WI38 (cell line): Measurements from ENCODE around the gene DGCR2.

Source experiments
- H3K4me3 ChIP-seq: 2 replicates; pipeline ENCODE4 v1.5.1; 2011; ENCODE audit warnings: low read depth, mild to moderate bottlenecking, control low read depth, low read length
- CTCF ChIP-seq: IDR thresholded peaks from 2 replicates; pipeline ENCODE4 v1.5.1; 2012; ENCODE audit warnings: low read depth, mild to moderate bottlenecking, control low read depth, low read length

The DGCR2 gene, protein sequence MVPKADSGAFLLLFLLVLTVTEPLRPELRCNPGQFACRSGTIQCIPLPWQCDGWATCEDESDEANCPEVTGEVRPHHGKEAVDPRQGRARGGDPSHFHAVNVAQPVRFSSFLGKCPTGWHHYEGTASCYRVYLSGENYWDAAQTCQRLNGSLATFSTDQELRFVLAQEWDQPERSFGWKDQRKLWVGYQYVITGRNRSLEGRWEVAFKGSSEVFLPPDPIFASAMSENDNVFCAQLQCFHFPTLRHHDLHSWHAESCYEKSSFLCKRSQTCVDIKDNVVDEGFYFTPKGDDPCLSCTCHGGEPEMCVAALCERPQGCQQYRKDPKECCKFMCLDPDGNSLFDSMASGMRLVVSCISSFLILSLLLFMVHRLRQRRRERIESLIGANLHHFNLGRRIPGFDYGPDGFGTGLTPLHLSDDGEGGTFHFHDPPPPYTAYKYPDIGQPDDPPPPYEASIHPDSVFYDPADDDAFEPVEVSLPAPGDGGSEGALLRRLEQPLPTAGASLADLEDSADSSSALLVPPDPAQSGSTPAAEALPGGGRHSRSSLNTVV

GRCh38 chr22:19122143-19122751, at the start of gene DGCR2:
TSS of gene DGCR2 (minus strand) at chr22:19122412. CDS start at chr22:19122206, 206 bp downstream.
- TF ChIP-seq CTCF = no peak
- peak within 1 kb of the TSS; percentile 90 for H3K4me3 ChIP-seq

GRCh38 chr22:19169947-19170318, 47.7 kb upstream of the DGCR2 start:
- no peak for TF ChIP-seq CTCF
- no peak overlapping the region for H3K4me3 ChIP-seq

- TF ChIP-seq CTCF = no peak
- H3K4me3 ChIP-seq = peak overlapping the region; percentile 16; the same call in 1 of the 2 replicates
These were observed 47.1 kb upstream of the DGCR2 start for GRCh38 chr22:19169002-19169946.

- TF ChIP-seq CTCF = no peak
- no peak overlapping the region for H3K4me3 ChIP-seq
These were observed 46.1 kb upstream of the DGCR2 start for GRCh38 chr22:19168088-19168890.

GRCh38 chr22:19167106-19167869, 45.1 kb upstream of the DGCR2 start:
- TF ChIP-seq CTCF = no peak

GRCh38 chr22:19166421-19166820, 44.2 kb upstream of the DGCR2 start:
- H3K4me3 ChIP-seq = no peak overlapping the region
- TF ChIP-seq CTCF = no peak

More at GRCh38 chr22:19167106-19167869, 45.1 kb upstream of the DGCR2 start:
- H3K4me3 ChIP-seq = no peak overlapping the region
